HEK293 (cell line): Measurements from ENCODE around the gene STPG3.

Experiments
- BCL11B ChIP-seq: fragments of 450-650 bp; formaldehyde crosslinking; IDR thresholded peaks from 2 replicates; pipeline ENCODE4 v1.5.1; 2016; ENCODE audit warnings: low read depth, missing biosample characterization, missing genetic modification characterization
- GFI1B ChIP-seq: fragments of 450-650 bp; formaldehyde crosslinking; IDR thresholded peaks from 2 replicates; pipeline ENCODE4 v1.5.1; 2016; ENCODE audit warnings: missing biosample characterization, missing genetic modification characterization
- GLI2 ChIP-seq: fragments of 450-650 bp; formaldehyde crosslinking; IDR thresholded peaks from 2 replicates; pipeline ENCODE4; 2017; ENCODE audit warnings: missing biosample characterization, missing genetic modification characterization, low read depth, borderline replicate concordance
- INSM2 ChIP-seq: fragments of 450-650 bp; formaldehyde crosslinking; IDR thresholded peaks from 2 replicates; pipeline ENCODE4 v1.5.1; 2016; ENCODE audit warnings: missing biosample characterization, missing genetic modification characterization
- SCRT1 ChIP-seq: fragments of 450-650 bp; formaldehyde crosslinking; IDR thresholded peaks from 2 replicates; pipeline ENCODE4 v1.5.1; 2016; ENCODE audit warnings: missing biosample characterization, missing genetic modification characterization, borderline replicate concordance
- SP2 ChIP-seq: fragments of 450-650 bp; formaldehyde crosslinking; IDR thresholded peaks from 2 replicates; pipeline ENCODE4 v1.5.1; 2016; ENCODE audit warnings: missing biosample characterization, missing genetic modification characterization
- WT1 ChIP-seq: fragments of 450-650 bp; formaldehyde crosslinking; IDR thresholded peaks from 2 replicates; pipeline ENCODE4 v1.5.1; 2016; ENCODE audit warnings: missing biosample characterization, missing genetic modification characterization
- ZBTB1 ChIP-seq: fragments of 450-650 bp; formaldehyde crosslinking; IDR thresholded peaks from 2 replicates; pipeline ENCODE4 v1.5.1; 2016; ENCODE audit warnings: missing biosample characterization, missing genetic modification characterization
- ZBTB20 ChIP-seq: fragments of 450-650 bp; formaldehyde crosslinking; IDR thresholded peaks from 2 replicates; pipeline ENCODE4 v1.5.1; 2016; ENCODE audit warnings: missing biosample characterization, missing genetic modification characterization
- ZBTB48 ChIP-seq: fragments of 450-650 bp; formaldehyde crosslinking; IDR thresholded peaks from 2 replicates; pipeline ENCODE4 v1.5.1; 2016; ENCODE audit warnings: missing biosample characterization, missing genetic modification characterization
- ZNF132 ChIP-seq: fragments of 450-650 bp; formaldehyde crosslinking; IDR thresholded peaks from 2 replicates; pipeline ENCODE4 v1.5.1; 2017; ENCODE audit warnings: missing biosample characterization, missing genetic modification characterization, borderline replicate concordance
- ZNF148 ChIP-seq: fragments of 450-650 bp; formaldehyde crosslinking; IDR thresholded peaks from 2 replicates; pipeline ENCODE4 v1.5.0; 2017; ENCODE audit warnings: missing biosample characterization, missing genetic modification characterization, borderline replicate concordance
- ZNF18 ChIP-seq: fragments of 450-650 bp; formaldehyde crosslinking; IDR thresholded peaks from 2 replicates; pipeline ENCODE4 v1.5.1; 2016; ENCODE audit warnings: missing biosample characterization, missing genetic modification characterization
- ZNF280C ChIP-seq: fragments of 450-650 bp; formaldehyde crosslinking; IDR thresholded peaks from 2 replicates; pipeline ENCODE4 v1.5.1; 2016; ENCODE audit warnings: missing biosample characterization, missing genetic modification characterization
- ZNF292 ChIP-seq: fragments of 450-650 bp; formaldehyde crosslinking; IDR thresholded peaks from 2 replicates; pipeline ENCODE4 v1.5.1; 2016; ENCODE audit warnings: low read depth, missing biosample characterization, missing genetic modification characterization, borderline replicate concordance
- ZNF302 ChIP-seq: fragments of 450-650 bp; formaldehyde crosslinking; IDR thresholded peaks from 2 replicates; pipeline ENCODE4 v1.5.1; 2016; ENCODE audit warnings: missing biosample characterization, missing genetic modification characterization, low read depth
- ZNF391 ChIP-seq: fragments of 450-650 bp; formaldehyde crosslinking; IDR thresholded peaks from 2 replicates; pipeline ENCODE4 v1.5.1; 2016; ENCODE audit warnings: low read depth, missing biosample characterization, missing genetic modification characterization, borderline replicate concordance
- ZNF530 ChIP-seq: fragments of 450-650 bp; formaldehyde crosslinking; IDR thresholded peaks from 2 replicates; pipeline ENCODE4 v1.5.1; 2016; ENCODE audit warnings: low read depth, missing biosample characterization, missing genetic modification characterization
- ZNF555 ChIP-seq: fragments of 450-650 bp; formaldehyde crosslinking; conservative IDR thresholded peaks from 2 replicates; pipeline ENCODE4 v1.5.1; 2017; ENCODE audit warnings: missing biosample characterization, mild to moderate bottlenecking, missing genetic modification characterization, inconsistent platforms
- ZNF639 ChIP-seq: fragments of 450-650 bp; formaldehyde crosslinking; IDR thresholded peaks from 2 replicates; pipeline ENCODE4 v1.5.1; 2016; ENCODE audit warnings: missing biosample characterization, missing genetic modification characterization
- ZNF645 ChIP-seq: fragments of 450-650 bp; formaldehyde crosslinking; IDR thresholded peaks from 2 replicates; pipeline ENCODE4; 2016; ENCODE audit warnings: missing biosample characterization, missing genetic modification characterization
- ZNF692 ChIP-seq: fragments of 450-650 bp; formaldehyde crosslinking; IDR thresholded peaks from 2 replicates; pipeline ENCODE4 v1.5.1; 2016; ENCODE audit warnings: missing biosample characterization, missing genetic modification characterization
- ZNF837 ChIP-seq: fragments of 450-650 bp; formaldehyde crosslinking; IDR thresholded peaks from 2 replicates; pipeline ENCODE4 v1.5.1; 2016; ENCODE audit warnings: missing biosample characterization, missing genetic modification characterization
- ZSCAN5A ChIP-seq: fragments of 450-650 bp; formaldehyde crosslinking; IDR thresholded peaks from 2 replicates; pipeline ENCODE4 v1.5.1; 2016; ENCODE audit warnings: missing biosample characterization, missing genetic modification characterization

The STPG3 gene

GRCh38 chr9:137243626-137244485, 7.2 kb upstream of the STPG3 start (continued):
- 0 out of 2 replicates have a peak, but pooled peaks have one; percentile 11 for TF ChIP-seq INSM2
- no peak for TF ChIP-seq ZNF639
- TF ChIP-seq ZNF280C (tag by site-specific recombination), result no peak
- peak; percentile 9; the same call in 1 of the 2 replicates for TF ChIP-seq ZBTB48 (tag by site-specific recombination)
- no peak for TF ChIP-seq ZNF692
- TF ChIP-seq ZNF645 (tag by site-specific recombination), result no peak
- no peak for TF ChIP-seq ZNF555 (tag by site-specific recombination)
- TF ChIP-seq ZNF391 (tag by site-specific recombination), result no peak
- no peak for TF ChIP-seq ZNF292 (tag by site-specific recombination)
- TF ChIP-seq ZNF837 (tag by site-specific recombination), result no peak
- no peak for TF ChIP-seq GFI1B (tag by site-specific recombination)
- no peak for TF ChIP-seq ZNF148 (tag by site-specific recombination)
- no peak for TF ChIP-seq SP2
- TF ChIP-seq ZNF530 (tag by site-specific recombination), result no peak
- no peak for TF ChIP-seq ZNF302
- TF ChIP-seq BCL11B (tag by site-specific recombination), result peak; percentile 29; the same call in 1 of the 2 replicates
- no peak for TF ChIP-seq GLI2 (tag by site-specific recombination)
- peak; percentile 38; the same call in 1 of the 2 replicates for TF ChIP-seq ZBTB20
- no peak for TF ChIP-seq ZNF132 (tag by site-specific recombination)
- no peak for TF ChIP-seq WT1
- TF ChIP-seq ZBTB1 (tag by site-specific recombination), result no peak
- 0 out of 2 replicates have a peak, but pooled peaks have one; percentile 81 for TF ChIP-seq ZNF18 (tag by site-specific recombination)
- TF ChIP-seq SCRT1 (tag by site-specific recombination), result no peak
- TF ChIP-seq ZSCAN5A (tag by site-specific recombination), result no peak
